AG04449 (cell line): Measurements from ENCODE around the gene MARS1.
"Not testable (repeated sequence)": the region's sequence is repeated elsewhere in the genome, so short reads cannot be mapped to it uniquely, and the experiment has no call there.

ENCODE experiments used
- CTCF ChIA-PET: fragments of 350-600 bp; formaldehyde crosslinking; extraction: SDS; loops from one replicate; lab custom pipeline; 2021; ENCODE audit warnings: antibody characterized with exemption; lab: Yijun Ruan, JAX
- POLR2A ChIA-PET: fragments of 400-600, 350-600 bp; formaldehyde crosslinking; extraction: SDS; loops from one replicate; lab custom pipeline; 2020; ENCODE audit warnings: antibody characterized with exemption, inconsistent platforms; lab: Yijun Ruan, JAX
- DNase-seq: peaks from one replicate; pipeline ENCODE4 v3.0.0-alpha.2; 2010; ENCODE audit warnings: low read depth, low spot score
- H3K4me3 ChIP-seq: 2 replicates; pipeline ENCODE4 v1.5.1; 2011; ENCODE audit warnings: low read depth, mild to moderate bottlenecking, control low read depth, low read length
- CTCF ChIP-seq: IDR thresholded peaks from one replicate; pipeline ENCODE4 v1.5.1; 2011; ENCODE audit warnings: mild to moderate bottlenecking, moderate library complexity, low read length, control low read depth, inconsistent platforms; ENCODE audit not compliant: insufficient read depth; ENCODE audit errors: missing control alignments

The MARS1 gene

GRCh38 chr12:57511161-57511560 lies 23.3 kb downstream of the MARS1 start:
- DNase-seq, result no peak
- TF ChIP-seq CTCF, result no peak
- ChIA-PET POLR2A (no interaction called here), CTCF (interaction anchor here (1.4 kb wide), 1 partner anchor 20 kb away, joined by 3 read pairs; no protein-coding TSS in a partner anchor)
- H3K4me3 ChIP-seq, result no peak overlapping the region

GRCh38 chr12:57511588-57512325 lies 23.9 kb downstream of the MARS1 start:
- H3K4me3 ChIP-seq, result no peak overlapping the region
- TF ChIP-seq CTCF, result no peak
- ChIA-PET CTCF (interaction anchor here (0.6 to 2.0 kb wide), 3 partner anchors 20 to 217 kb away, joined by 3 to 7 read pairs (median 3); no protein-coding TSS in a partner anchor), POLR2A (no interaction called here)
- DNase-seq, result no peak

GRCh38 chr12:57512665-57513064 lies 24.8 kb downstream of the MARS1 start:
- TF ChIP-seq CTCF, result no peak
- ChIA-PET CTCF (interaction anchor here (0.6 to 2.0 kb wide), 3 partner anchors 54 to 217 kb away, joined by 3 to 7 read pairs (median 3); no protein-coding TSS in a partner anchor), POLR2A (no interaction called here)
- H3K4me3 ChIP-seq, result no peak overlapping the region
- no peak for DNase-seq

- no peak overlapping the region for H3K4me3 ChIP-seq
- no peak for TF ChIP-seq CTCF
- ChIA-PET CTCF (interaction anchor here (2.0 kb wide), 1 partner anchor 55 kb away, joined by 7 read pairs; no protein-coding TSS in a partner anchor), POLR2A (interaction anchor here (1.2 kb wide), 1 partner anchor 9 kb away, joined by 3 read pairs; no protein-coding TSS in a partner anchor)
- no peak for DNase-seq
Measured at GRCh38 chr12:57513266-57513665, 25.4 kb downstream of the MARS1 start.

- CTCF ChIA-PET, result interaction anchor here (1.5 to 2.0 kb wide), 2 partner anchors 52 to 55 kb away, joined by 3 to 7 read pairs; no protein-coding TSS in a partner anchor
- not testable (repeated sequence) for DNase-seq, H3K4me3 ChIP-seq
- POLR2A ChIA-PET, result interaction anchor here (1.2 kb wide), 1 partner anchor 9 kb away, joined by 3 read pairs; no protein-coding TSS in a partner anchor
Measured at GRCh38 chr12:57513677-57514076, 25.8 kb downstream of the MARS1 start.

GRCh38 chr12:57514246-57514645 lies 26.4 kb downstream of the MARS1 start:
- not testable (repeated sequence) for DNase-seq, H3K4me3 ChIP-seq
- CTCF ChIA-PET, result interaction anchor here (1.5 kb wide), 1 partner anchor 52 kb away, joined by 3 read pairs; no protein-coding TSS in a partner anchor
- POLR2A ChIA-PET, result interaction anchor here (0.8 to 1.2 kb wide), 3 partner anchors 10 to 56 kb away, joined by 3 to 4 read pairs (median 4); no protein-coding TSS in a partner anchor
